Measurements from ENCODE around the gene CALCOCO1. TPM values are rescaled to one million over a fixed set of nuclear protein-coding genes. Genes with fewer than 3 reads are reported as not detected.
A peak's percentile ranks its signal among the peaks of the same experiment; 100 is the strongest.

The CALCOCO1 gene
- total RNA-seq, 1 donor from 2014 or later: 35.3 TPM

GRCh38 chr12:53698948-53699677 lies 28.1 kb downstream of the CALCOCO1 start:
- H3K27me3 ChIP-seq (ENCODE audit: control insufficient read depth, insufficient read depth, low read length): peaks cover 5% of the 10 kb centered on the region
- TF ChIP-seq CTCF (IDR thresholded peaks at IDR 0.05; ENCODE audit: insufficient read depth, low read length, severe bottlenecking): no peak

GRCh38 chr12:53696655-53697331 lies 30.5 kb downstream of the CALCOCO1 start:
- Histone ChIP-seq H3K36me3 (ENCODE audit: control insufficient read depth, insufficient read depth, low read length) (no peaks in the 10 kb centered on the region), H3K27me3 (ENCODE audit: control insufficient read depth, insufficient read depth, low read length) (peaks cover 5% of the 10 kb centered on the region), H3K4me3 (ENCODE audit: low read depth, low read length) (peak overlapping the region; percentile 30)
- peak; percentile 80 for DNase-seq (ENCODE audit: low read depth)
- FAIRE-seq: no peak
- TF ChIP-seq CTCF (IDR thresholded peaks at IDR 0.05; ENCODE audit: insufficient read depth, low read length, severe bottlenecking): no peak

More at GRCh38 chr12:53698948-53699677, 28.1 kb downstream of the CALCOCO1 start:
- FAIRE-seq (no peak), DNase-seq (ENCODE audit: low read depth) (no peak)
- no peak overlapping the region for H3K4me3 ChIP-seq (ENCODE audit: low read depth, low read length)
- H3K36me3 ChIP-seq (ENCODE audit: control insufficient read depth, insufficient read depth, low read length): no peaks in the 10 kb centered on the region

- FAIRE-seq: peak; percentile 99
- Histone ChIP-seq H3K4me3 (ENCODE audit: low read depth, low read length) (peak overlapping the region; percentile 30), H3K36me3 (ENCODE audit: control insufficient read depth, insufficient read depth, low read length) (no peaks in the 10 kb centered on the region), H3K27me3 (ENCODE audit: control insufficient read depth, insufficient read depth, low read length) (peaks cover 5% of the 10 kb centered on the region)
- no peak for TF ChIP-seq CTCF (IDR thresholded peaks at IDR 0.05; ENCODE audit: insufficient read depth, low read length, severe bottlenecking)
- DNase-seq (ENCODE audit: low read depth): peak; percentile 96
Observed at GRCh38 chr12:53696285-53696654, 31.0 kb downstream of the CALCOCO1 start.

GRCh38 chr12:53695152-53696145 lies 31.8 kb downstream of the CALCOCO1 start:
- peak; percentile 81 for DNase-seq (ENCODE audit: low read depth)
- peak; percentile 32 for TF ChIP-seq CTCF (IDR thresholded peaks at IDR 0.05; ENCODE audit: insufficient read depth, low read length, severe bottlenecking)
- Histone ChIP-seq H3K27me3 (ENCODE audit: control insufficient read depth, insufficient read depth, low read length) (peaks cover 5% of the 10 kb centered on the region), H3K4me3 (ENCODE audit: low read depth, low read length) (peak overlapping the region; percentile 29), H3K36me3 (ENCODE audit: control insufficient read depth, insufficient read depth, low read length) (no peaks in the 10 kb centered on the region)
- no peak for FAIRE-seq

GRCh38 chr12:53694756-53695151 lies 32.5 kb downstream of the CALCOCO1 start:
- H3K4me3 ChIP-seq (ENCODE audit: low read depth, low read length): no peak overlapping the region
- no peaks in the 10 kb centered on the region for H3K36me3 ChIP-seq (ENCODE audit: control insufficient read depth, insufficient read depth, low read length)
- no peak for DNase-seq (ENCODE audit: low read depth)
- TF ChIP-seq CTCF (IDR thresholded peaks at IDR 0.05; ENCODE audit: insufficient read depth, low read length, severe bottlenecking): no peak
- FAIRE-seq: no peak
- H3K27me3 ChIP-seq (ENCODE audit: control insufficient read depth, insufficient read depth, low read length): peaks cover 5% of the 10 kb centered on the region
